Astrocyte (in vitro differentiated cells and primary cell): ENCODE data around the gene ZNF195. TPM values are rescaled to one million over a fixed set of nuclear protein-coding genes. Genes with fewer than 3 reads are reported as not detected.
A peak's percentile ranks its signal among the peaks of the same experiment; 100 is the strongest.

Experiments used
- DNase-seq: peaks from one replicate; pipeline ENCODE4 v3.0.0-alpha.2; 2010; ENCODE audit warnings: low read depth
- FAIRE-seq: peaks from 2 replicates; lab custom pipeline; 2011; peaks lifted over from hg19 to GRCh38; lab: Jason Lieb, UNC
- H2AFZ ChIP-seq: 2 replicates; pipeline ENCODE4 v1.6.0; 2012; ENCODE audit warnings: low read depth, low read length, inconsistent platforms
- H3K27ac ChIP-seq: 2 replicates; pipeline ENCODE4 v1.5.1; 2011; ENCODE audit warnings: low read depth, low read length, inconsistent platforms
- H3K27me3 ChIP-seq: 2 replicates; pipeline ENCODE4 v1.6.0; 2011; ENCODE audit warnings: low read length, inconsistent platforms; ENCODE audit not compliant: insufficient read depth
- H3K36me3 ChIP-seq: 2 replicates; pipeline ENCODE4 v1.5.1; 2011; ENCODE audit warnings: low read length, inconsistent platforms; ENCODE audit not compliant: insufficient read depth
- H3K4me1 ChIP-seq: 2 replicates; pipeline ENCODE4 v1.5.1; 2011; ENCODE audit warnings: low read length, inconsistent platforms; ENCODE audit not compliant: insufficient read depth
- H3K4me2 ChIP-seq: 2 replicates; pipeline ENCODE4 v1.6.0; 2012; ENCODE audit warnings: low read length, inconsistent platforms
- H3K4me3 ChIP-seq: 2 replicates; pipeline ENCODE4 v1.5.1; 2011; ENCODE audit warnings: low read depth, mild to moderate bottlenecking, low read length, inconsistent platforms; ENCODE audit not compliant: insufficient read depth
- H3K79me2 ChIP-seq: 2 replicates; pipeline ENCODE4 v1.6.0; 2012; ENCODE audit warnings: mild to moderate bottlenecking, low read length, inconsistent platforms; ENCODE audit not compliant: insufficient read depth
- H3K9ac ChIP-seq: 2 replicates; pipeline ENCODE4 v1.6.0; 2012; ENCODE audit warnings: mild to moderate bottlenecking, low read length, inconsistent platforms
- H3K9me3 ChIP-seq: 2 replicates; pipeline ENCODE4 v1.5.1; 2012; ENCODE audit warnings: low read depth, mild to moderate bottlenecking, low read length, inconsistent platforms; ENCODE audit not compliant: insufficient read depth
- H4K20me1 ChIP-seq: 2 replicates; pipeline ENCODE4 v1.6.0; 2012; ENCODE audit warnings: low read length, inconsistent platforms; ENCODE audit not compliant: insufficient read depth
- H3K27ac Mint-ChIP-seq: one replicate; pipeline ENCODE4 v1.8.0; 2021; ENCODE audit warnings: mild to moderate bottlenecking, mixed read lengths; ENCODE audit not compliant: unreplicated experiment
- H3K27me3 Mint-ChIP-seq: one replicate; pipeline ENCODE4 v1.8.0; 2021; ENCODE audit warnings: low read depth, mixed read lengths; ENCODE audit not compliant: unreplicated experiment
- H3K36me3 Mint-ChIP-seq: one replicate; pipeline ENCODE4 v1.8.0; 2021; ENCODE audit warnings: low read depth, mixed read lengths; ENCODE audit not compliant: unreplicated experiment
- H3K4me1 Mint-ChIP-seq: one replicate; pipeline ENCODE4 v1.8.0; 2021; ENCODE audit warnings: low read depth, mixed read lengths; ENCODE audit not compliant: unreplicated experiment
- H3K4me3 Mint-ChIP-seq: one replicate; pipeline ENCODE4 v1.8.0; 2021; ENCODE audit warnings: mild to moderate bottlenecking, moderate library complexity, mixed read lengths; ENCODE audit not compliant: unreplicated experiment
- H3K9me3 Mint-ChIP-seq: one replicate; pipeline ENCODE4 v1.8.0; 2021; ENCODE audit warnings: mild to moderate bottlenecking, mixed read lengths; ENCODE audit not compliant: unreplicated experiment
- CTCF ChIP-seq: IDR thresholded peaks from 2 replicates; pipeline ENCODE4 v1.5.1; 2011; ENCODE audit warnings: low read depth, mild to moderate bottlenecking, inconsistent platforms, low read length, moderate library complexity; ENCODE audit not compliant: insufficient read depth
- EZH2 ChIP-seq: IDR thresholded peaks from 2 replicates; pipeline ENCODE4 v1.6.1; 2012; ENCODE audit warnings: mild to moderate bottlenecking, low read length, inconsistent platforms; ENCODE audit not compliant: insufficient read depth
- total RNA-seq: library from RNA; stranded (reverse); gene quantifications from 2 replicates; pipeline ENCODE4 v1.2.1, GENCODE V29; 2021

ZNF195 gene
- total RNA-seq, 1 donor from 2014 or later = 57.5 TPM

DNA sequence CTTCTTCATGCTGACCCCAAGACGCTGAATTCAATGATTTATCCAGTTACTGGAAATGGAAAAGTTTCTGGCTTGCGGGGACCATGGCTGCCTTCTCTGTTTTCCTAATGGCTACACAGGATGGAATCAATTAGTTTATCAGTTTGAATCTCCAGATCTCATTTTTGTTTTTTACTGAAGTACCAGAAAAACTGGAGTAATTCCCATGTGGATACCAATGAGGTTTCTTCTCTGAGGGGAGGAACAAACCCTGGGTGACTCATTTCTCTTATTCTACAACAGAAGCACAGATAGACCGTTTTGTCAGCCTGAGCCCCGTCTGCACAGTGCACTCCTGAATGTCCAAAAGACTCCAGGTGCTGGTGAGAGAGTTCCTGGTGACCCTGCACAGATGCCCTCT, 3.4 kb downstream of the ZNF195 start:
- Mint-ChIP-seq H3K4me1 (peaks cover 28% of the 10 kb centered on the region), H3K36me3 (peaks cover 54% of the 10 kb centered on the region), H3K27me3 (no peaks in the 10 kb centered on the region), H3K9me3 (peaks cover 5% of the 10 kb centered on the region), H3K4me3 (peak overlapping the region; percentile 76), H3K27ac (peak overlapping the region; percentile 51)
- Histone ChIP-seq H3K4me1 (peaks cover 6% of the 10 kb centered on the region), H3K27ac (no peak overlapping the region), H3K9me3 (no peaks in the 10 kb centered on the region), H3K36me3 (peaks cover 30% of the 10 kb centered on the region), H3K79me2 (peaks cover 84% of the 10 kb centered on the region), H3K27me3 (no peaks in the 10 kb centered on the region), H4K20me1 (peaks cover 50% of the 10 kb centered on the region), H3K4me3 (no peak overlapping the region), H3K4me2 (peak overlapping the region; percentile 14), H2AFZ (no peak overlapping the region), H3K9ac (no peak overlapping the region)
- peak; percentile 31 for DNase-seq
- no peak for FAIRE-seq
- TF ChIP-seq CTCF = no peak

DNA sequence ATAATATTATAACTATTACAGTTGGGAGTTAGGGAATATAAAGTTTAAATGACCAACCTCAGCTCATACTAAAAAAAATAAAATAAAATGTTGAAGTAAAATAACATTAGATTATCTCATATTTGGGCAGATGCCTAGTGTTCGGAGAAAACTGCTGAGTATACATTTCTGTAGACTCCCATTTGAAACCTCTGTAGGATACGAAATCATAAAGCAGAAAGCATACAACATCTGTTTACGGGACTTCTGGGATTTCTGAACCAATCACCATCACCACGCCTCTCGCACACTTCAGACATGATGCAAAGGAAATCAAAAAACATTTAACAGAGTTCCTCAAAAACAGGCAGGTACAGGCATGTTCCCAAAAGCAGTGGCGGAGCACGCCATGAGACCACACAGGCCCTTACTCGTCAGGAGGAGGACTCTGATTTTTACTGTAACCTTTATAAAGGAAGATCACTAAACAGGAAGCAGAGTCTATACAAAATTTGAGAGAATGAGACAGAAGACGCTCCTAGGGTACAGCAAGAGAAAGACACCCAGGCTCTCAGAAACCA, 8.6 kb downstream of the ZNF195 start:
- Mint-ChIP-seq H3K9me3 (peaks cover 26% of the 10 kb centered on the region), H3K36me3 (peaks cover 74% of the 10 kb centered on the region), H3K27ac (peak overlapping the region; percentile 69), H3K4me3 (no peak overlapping the region), H3K27me3 (no peaks in the 10 kb centered on the region), H3K4me1 (peaks cover 6% of the 10 kb centered on the region)
- H3K27me3 ChIP-seq = no peaks in the 10 kb centered on the region
- DNase-seq = no peak
- H4K20me1 ChIP-seq = peaks cover 29% of the 10 kb centered on the region
- H3K4me2 ChIP-seq = no peak overlapping the region
- H2AFZ ChIP-seq = no peak overlapping the region
- H3K4me3 ChIP-seq = no peak overlapping the region
- H3K79me2 ChIP-seq = peaks cover 64% of the 10 kb centered on the region
- H3K9me3 ChIP-seq = peaks cover 14% of the 10 kb centered on the region
- no peak for FAIRE-seq
- H3K4me1 ChIP-seq = no peaks in the 10 kb centered on the region
- no peak overlapping the region for H3K9ac ChIP-seq
- peaks cover 66% of the 10 kb centered on the region for H3K36me3 ChIP-seq
- no peak for TF ChIP-seq CTCF
- TF ChIP-seq EZH2 = no peak
- H3K27ac ChIP-seq = no peak overlapping the region

- peaks cover 72% of the 10 kb centered on the region for H3K36me3 ChIP-seq
Observed at GRCh38 chr11:3369366-3369765, 9.6 kb downstream of the ZNF195 start.

More at GRCh38 chr11:3369366-3369765, 9.6 kb downstream of the ZNF195 start:
- H3K36me3 Mint-ChIP-seq = peaks cover 78% of the 10 kb centered on the region
- TF ChIP-seq EZH2 = no peak
- TF ChIP-seq CTCF = no peak
- Histone ChIP-seq H3K27ac (no peak overlapping the region), H3K4me1 (no peaks in the 10 kb centered on the region), H3K79me2 (peaks cover 63% of the 10 kb centered on the region), H2AFZ (no peak overlapping the region), H3K9ac (no peak overlapping the region), H3K4me3 (no peak overlapping the region), H4K20me1 (peaks cover 20% of the 10 kb centered on the region), H3K9me3 (peaks cover 14% of the 10 kb centered on the region), H3K27me3 (no peaks in the 10 kb centered on the region), H3K4me2 (no peak overlapping the region)
- DNase-seq (no peak), FAIRE-seq (no peak)
- H3K4me3 Mint-ChIP-seq = no peak overlapping the region
- no peaks in the 10 kb centered on the region for H3K27me3 Mint-ChIP-seq
- no peak overlapping the region for H3K27ac Mint-ChIP-seq
- peaks cover 2% of the 10 kb centered on the region for H3K4me1 Mint-ChIP-seq
- peaks cover 32% of the 10 kb centered on the region for H3K9me3 Mint-ChIP-seq
